GM23338 (cell line): Measurements from ENCODE around the gene OR52I1.

Experiments used
- CREB1 ChIP-seq: fragments of 250-450 bp; sonication (Bioruptor Pico); IDR thresholded peaks from 2 replicates; pipeline ENCODE4 v1.5.0; 2020; ENCODE audit warnings: low read depth, mild to moderate bottlenecking, moderate library complexity
- EZH2 ChIP-seq: fragments of 200-600 bp; sonication (generic); IDR thresholded peaks from one replicate; pipeline ENCODE4 v1.8.0; 2017; ENCODE audit warnings: antibody characterized with exemption, mild to moderate bottlenecking, low read depth; ENCODE audit not compliant: unreplicated experiment
- EZH2phosphoT487 ChIP-seq: fragments of 200-600 bp; sonication (generic); IDR thresholded peaks from one replicate; pipeline ENCODE4 v1.8.1; 2018; ENCODE audit warnings: antibody characterized with exemption; ENCODE audit not compliant: unreplicated experiment
- POLR2AphosphoS5 ChIP-seq: IDR thresholded peaks from 2 replicates; pipeline ENCODE4 v1.6.1; 2016; ENCODE audit warnings: antibody characterized with exemption, low read depth
- ZNF331 ChIP-seq: fragments of 250-450 bp; sonication (Bioruptor Pico); IDR thresholded peaks from 2 replicates; pipeline ENCODE4 v1.5.0; 2020; ENCODE audit warnings: low read depth, mild to moderate bottlenecking, moderate library complexity
- TF ChIP-seq, protein P1 (sequence below), 2 experiments: fragments of 200-600 bp in 1 of 2; sonication (generic) in 1 of 2; conservative IDR thresholded peaks; 2 replicates each; pipeline versions ENCODE4 v1.5.1 to v1.6.1; 2016 to 2017; ENCODE audit warnings: antibody characterized with exemption in 2 of 2, low read depth in 2 of 2, mild to moderate bottlenecking in 2 of 2, moderate library complexity in 1 of 2
- TF ChIP-seq, protein P2 (sequence below): IDR thresholded peaks from 2 replicates; pipeline ENCODE4 v1.6.1; 2016; ENCODE audit warnings: antibody characterized with exemption
- TF ChIP-seq, protein P3 (sequence below): IDR thresholded peaks from one replicate; pipeline ENCODE4 v1.6.1; 2018; ENCODE audit warnings: antibody characterized with exemption; ENCODE audit not compliant: unreplicated experiment
- TF ChIP-seq, protein P4 (sequence below): fragments of 250-450 bp; sonication (Bioruptor Pico); IDR thresholded peaks from 2 replicates; pipeline ENCODE4 v1.5.0; 2020; ENCODE audit warnings: mild to moderate bottlenecking, moderate library complexity

DNA sequence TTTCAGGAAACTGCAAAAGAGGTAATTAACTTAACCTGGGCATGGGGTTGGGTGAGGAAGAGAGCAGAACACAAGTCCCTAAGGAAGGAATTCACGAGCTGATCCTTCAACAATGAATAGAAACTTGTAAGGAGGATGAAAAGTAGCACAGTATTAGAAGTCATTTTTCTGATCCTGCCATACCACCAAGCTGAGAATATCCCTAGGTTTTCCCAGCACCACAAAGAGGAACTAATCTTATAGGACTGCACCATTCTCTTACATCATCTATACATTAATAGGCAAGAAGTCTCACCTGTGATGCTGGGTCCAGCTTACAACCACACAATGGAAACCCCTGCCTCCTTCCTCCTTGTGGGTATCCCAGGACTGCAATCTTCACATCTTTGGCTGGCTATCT is at the start of gene OR52I1:
- TF ChIP-seq, protein P1, sequence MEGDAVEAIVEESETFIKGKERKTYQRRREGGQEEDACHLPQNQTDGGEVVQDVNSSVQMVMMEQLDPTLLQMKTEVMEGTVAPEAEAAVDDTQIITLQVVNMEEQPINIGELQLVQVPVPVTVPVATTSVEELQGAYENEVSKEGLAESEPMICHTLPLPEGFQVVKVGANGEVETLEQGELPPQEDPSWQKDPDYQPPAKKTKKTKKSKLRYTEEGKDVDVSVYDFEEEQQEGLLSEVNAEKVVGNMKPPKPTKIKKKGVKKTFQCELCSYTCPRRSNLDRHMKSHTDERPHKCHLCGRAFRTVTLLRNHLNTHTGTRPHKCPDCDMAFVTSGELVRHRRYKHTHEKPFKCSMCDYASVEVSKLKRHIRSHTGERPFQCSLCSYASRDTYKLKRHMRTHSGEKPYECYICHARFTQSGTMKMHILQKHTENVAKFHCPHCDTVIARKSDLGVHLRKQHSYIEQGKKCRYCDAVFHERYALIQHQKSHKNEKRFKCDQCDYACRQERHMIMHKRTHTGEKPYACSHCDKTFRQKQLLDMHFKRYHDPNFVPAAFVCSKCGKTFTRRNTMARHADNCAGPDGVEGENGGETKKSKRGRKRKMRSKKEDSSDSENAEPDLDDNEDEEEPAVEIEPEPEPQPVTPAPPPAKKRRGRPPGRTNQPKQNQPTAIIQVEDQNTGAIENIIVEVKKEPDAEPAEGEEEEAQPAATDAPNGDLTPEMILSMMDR (conservative IDR thresholded peaks at IDR 0.05; ENCODE audit: low read depth in 2 of 2): no peak
- TF ChIP-seq ZNF331 (CRISPR knock-in tag): no peak
- no peak for TF ChIP-seq POLR2AphosphoS5
- TF ChIP-seq, protein P2, sequence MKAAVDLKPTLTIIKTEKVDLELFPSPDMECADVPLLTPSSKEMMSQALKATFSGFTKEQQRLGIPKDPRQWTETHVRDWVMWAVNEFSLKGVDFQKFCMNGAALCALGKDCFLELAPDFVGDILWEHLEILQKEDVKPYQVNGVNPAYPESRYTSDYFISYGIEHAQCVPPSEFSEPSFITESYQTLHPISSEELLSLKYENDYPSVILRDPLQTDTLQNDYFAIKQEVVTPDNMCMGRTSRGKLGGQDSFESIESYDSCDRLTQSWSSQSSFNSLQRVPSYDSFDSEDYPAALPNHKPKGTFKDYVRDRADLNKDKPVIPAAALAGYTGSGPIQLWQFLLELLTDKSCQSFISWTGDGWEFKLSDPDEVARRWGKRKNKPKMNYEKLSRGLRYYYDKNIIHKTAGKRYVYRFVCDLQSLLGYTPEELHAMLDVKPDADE: no peak
- TF ChIP-seq CREB1: no peak
- TF ChIP-seq, protein P3, sequence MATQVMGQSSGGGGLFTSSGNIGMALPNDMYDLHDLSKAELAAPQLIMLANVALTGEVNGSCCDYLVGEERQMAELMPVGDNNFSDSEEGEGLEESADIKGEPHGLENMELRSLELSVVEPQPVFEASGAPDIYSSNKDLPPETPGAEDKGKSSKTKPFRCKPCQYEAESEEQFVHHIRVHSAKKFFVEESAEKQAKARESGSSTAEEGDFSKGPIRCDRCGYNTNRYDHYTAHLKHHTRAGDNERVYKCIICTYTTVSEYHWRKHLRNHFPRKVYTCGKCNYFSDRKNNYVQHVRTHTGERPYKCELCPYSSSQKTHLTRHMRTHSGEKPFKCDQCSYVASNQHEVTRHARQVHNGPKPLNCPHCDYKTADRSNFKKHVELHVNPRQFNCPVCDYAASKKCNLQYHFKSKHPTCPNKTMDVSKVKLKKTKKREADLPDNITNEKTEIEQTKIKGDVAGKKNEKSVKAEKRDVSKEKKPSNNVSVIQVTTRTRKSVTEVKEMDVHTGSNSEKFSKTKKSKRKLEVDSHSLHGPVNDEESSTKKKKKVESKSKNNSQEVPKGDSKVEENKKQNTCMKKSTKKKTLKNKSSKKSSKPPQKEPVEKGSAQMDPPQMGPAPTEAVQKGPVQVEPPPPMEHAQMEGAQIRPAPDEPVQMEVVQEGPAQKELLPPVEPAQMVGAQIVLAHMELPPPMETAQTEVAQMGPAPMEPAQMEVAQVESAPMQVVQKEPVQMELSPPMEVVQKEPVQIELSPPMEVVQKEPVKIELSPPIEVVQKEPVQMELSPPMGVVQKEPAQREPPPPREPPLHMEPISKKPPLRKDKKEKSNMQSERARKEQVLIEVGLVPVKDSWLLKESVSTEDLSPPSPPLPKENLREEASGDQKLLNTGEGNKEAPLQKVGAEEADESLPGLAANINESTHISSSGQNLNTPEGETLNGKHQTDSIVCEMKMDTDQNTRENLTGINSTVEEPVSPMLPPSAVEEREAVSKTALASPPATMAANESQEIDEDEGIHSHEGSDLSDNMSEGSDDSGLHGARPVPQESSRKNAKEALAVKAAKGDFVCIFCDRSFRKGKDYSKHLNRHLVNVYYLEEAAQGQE: no peak
- TF ChIP-seq EZH2phosphoT487: no peak
- no peak for TF ChIP-seq EZH2
- TF ChIP-seq, protein P4, sequence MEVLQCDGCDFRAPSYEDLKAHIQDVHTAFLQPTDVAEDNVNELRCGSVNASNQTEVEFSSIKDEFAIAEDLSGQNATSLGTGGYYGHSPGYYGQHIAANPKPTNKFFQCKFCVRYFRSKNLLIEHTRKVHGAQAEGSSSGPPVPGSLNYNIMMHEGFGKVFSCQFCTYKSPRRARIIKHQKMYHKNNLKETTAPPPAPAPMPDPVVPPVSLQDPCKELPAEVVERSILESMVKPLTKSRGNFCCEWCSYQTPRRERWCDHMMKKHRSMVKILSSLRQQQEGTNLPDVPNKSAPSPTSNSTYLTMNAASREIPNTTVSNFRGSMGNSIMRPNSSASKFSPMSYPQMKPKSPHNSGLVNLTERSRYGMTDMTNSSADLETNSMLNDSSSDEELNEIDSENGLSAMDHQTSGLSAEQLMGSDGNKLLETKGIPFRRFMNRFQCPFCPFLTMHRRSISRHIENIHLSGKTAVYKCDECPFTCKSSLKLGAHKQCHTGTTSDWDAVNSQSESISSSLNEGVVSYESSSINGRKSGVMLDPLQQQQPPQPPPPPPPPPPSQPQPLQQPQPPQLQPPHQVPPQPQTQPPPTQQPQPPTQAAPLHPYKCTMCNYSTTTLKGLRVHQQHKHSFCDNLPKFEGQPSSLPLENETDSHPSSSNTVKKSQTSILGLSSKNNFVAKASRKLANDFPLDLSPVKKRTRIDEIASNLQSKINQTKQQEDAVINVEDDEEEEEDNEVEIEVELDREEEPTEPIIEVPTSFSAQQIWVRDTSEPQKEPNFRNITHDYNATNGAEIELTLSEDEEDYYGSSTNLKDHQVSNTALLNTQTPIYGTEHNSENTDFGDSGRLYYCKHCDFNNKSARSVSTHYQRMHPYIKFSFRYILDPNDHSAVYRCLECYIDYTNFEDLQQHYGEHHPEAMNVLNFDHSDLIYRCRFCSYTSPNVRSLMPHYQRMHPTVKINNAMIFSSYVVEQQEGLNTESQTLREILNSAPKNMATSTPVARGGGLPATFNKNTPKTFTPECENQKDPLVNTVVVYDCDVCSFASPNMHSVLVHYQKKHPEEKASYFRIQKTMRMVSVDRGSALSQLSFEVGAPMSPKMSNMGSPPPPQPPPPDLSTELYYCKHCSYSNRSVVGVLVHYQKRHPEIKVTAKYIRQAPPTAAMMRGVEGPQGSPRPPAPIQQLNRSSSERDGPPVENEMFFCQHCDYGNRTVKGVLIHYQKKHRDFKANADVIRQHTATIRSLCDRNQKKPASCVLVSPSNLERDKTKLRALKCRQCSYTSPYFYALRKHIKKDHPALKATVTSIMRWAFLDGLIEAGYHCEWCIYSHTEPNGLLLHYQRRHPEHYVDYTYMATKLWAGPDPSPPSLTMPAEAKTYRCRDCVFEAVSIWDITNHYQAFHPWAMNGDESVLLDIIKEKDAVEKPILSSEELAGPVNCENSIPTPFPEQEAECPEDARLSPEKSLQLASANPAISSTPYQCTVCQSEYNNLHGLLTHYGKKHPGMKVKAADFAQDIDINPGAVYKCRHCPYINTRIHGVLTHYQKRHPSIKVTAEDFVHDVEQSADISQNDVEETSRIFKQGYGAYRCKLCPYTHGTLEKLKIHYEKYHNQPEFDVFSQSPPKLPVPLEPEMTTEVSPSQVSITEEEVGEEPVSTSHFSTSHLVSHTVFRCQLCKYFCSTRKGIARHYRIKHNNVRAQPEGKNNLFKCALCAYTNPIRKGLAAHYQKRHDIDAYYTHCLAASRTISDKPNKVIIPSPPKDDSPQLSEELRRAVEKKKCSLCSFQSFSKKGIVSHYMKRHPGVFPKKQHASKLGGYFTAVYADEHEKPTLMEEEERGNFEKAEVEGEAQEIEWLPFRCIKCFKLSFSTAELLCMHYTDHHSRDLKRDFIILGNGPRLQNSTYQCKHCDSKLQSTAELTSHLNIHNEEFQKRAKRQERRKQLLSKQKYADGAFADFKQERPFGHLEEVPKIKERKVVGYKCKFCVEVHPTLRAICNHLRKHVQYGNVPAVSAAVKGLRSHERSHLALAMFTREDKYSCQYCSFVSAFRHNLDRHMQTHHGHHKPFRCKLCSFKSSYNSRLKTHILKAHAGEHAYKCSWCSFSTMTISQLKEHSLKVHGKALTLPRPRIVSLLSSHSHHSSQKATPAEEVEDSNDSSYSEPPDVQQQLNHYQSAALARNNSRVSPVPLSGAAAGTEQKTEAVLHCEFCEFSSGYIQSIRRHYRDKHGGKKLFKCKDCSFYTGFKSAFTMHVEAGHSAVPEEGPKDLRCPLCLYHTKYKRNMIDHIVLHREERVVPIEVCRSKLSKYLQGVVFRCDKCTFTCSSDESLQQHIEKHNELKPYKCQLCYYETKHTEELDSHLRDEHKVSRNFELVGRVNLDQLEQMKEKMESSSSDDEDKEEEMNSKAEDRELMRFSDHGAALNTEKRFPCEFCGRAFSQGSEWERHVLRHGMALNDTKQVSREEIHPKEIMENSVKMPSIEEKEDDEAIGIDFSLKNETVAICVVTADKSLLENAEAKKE (CRISPR knock-in tag): no peak
